ENCODE data around the gene GPR137. TPM values are rescaled to one million over a fixed set of nuclear protein-coding genes. Genes with fewer than 3 reads are reported as not detected.
"Not testable (repeated sequence)": the region's sequence is repeated elsewhere in the genome, so short reads cannot be mapped to it uniquely, and the experiment has no call there.

GPR137 gene
- total RNA-seq, 4 donors from 2014 or later = 12.5 to 25.7 (median 20.0) TPM

- Histone ChIP-seq H3K4me1 (peaks cover 0 to 23% (median 10%) of the 10 kb centered on the region in 4 donors), H3K27ac (peak overlapping the region in 1 of 4 donors; percentile 40), H3K27me3 (no peaks in the 10 kb centered on the region), H3K9me3 (no peaks in the 10 kb centered on the region), H3K36me3 (peaks cover 0 to 41% (median 11%) of the 10 kb centered on the region in 3 donors), H3K4me3 (no peak overlapping the region)
- WGBS, 2 donors = 82 to 89% methylated on average over 5 of the region's 5 CpGs
- no peak for DNase-seq (ENCODE audit: low spot score in 2 of 2)
- no peak for TF ChIP-seq EP300 (IDR thresholded peaks at IDR 0.05)
- TF ChIP-seq, protein P1, sequence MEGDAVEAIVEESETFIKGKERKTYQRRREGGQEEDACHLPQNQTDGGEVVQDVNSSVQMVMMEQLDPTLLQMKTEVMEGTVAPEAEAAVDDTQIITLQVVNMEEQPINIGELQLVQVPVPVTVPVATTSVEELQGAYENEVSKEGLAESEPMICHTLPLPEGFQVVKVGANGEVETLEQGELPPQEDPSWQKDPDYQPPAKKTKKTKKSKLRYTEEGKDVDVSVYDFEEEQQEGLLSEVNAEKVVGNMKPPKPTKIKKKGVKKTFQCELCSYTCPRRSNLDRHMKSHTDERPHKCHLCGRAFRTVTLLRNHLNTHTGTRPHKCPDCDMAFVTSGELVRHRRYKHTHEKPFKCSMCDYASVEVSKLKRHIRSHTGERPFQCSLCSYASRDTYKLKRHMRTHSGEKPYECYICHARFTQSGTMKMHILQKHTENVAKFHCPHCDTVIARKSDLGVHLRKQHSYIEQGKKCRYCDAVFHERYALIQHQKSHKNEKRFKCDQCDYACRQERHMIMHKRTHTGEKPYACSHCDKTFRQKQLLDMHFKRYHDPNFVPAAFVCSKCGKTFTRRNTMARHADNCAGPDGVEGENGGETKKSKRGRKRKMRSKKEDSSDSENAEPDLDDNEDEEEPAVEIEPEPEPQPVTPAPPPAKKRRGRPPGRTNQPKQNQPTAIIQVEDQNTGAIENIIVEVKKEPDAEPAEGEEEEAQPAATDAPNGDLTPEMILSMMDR (IDR thresholded peaks at IDR 0.05) = no peak
- TF ChIP-seq POLR2A (IDR thresholded peaks at IDR 0.05) = no peak
Observed at GRCh38 chr11:64321533-64321932, 35.9 kb downstream of the GPR137 start.

GRCh38 chr11:64322925-64323260, 37.2 kb downstream of the GPR137 start:
- 45 to 69% methylated on average over 2 to 7 of the region's 7 CpGs for WGBS, 2 donors
- DNase-seq (ENCODE audit: low spot score in 2 of 2) = no peak
- Histone ChIP-seq H3K9me3 (peaks cover 0 to 5% (median 0%) of the 10 kb centered on the region in 4 donors), H3K4me3 (no peak overlapping the region), H3K27me3 (no peaks in the 10 kb centered on the region), H3K4me1 (peaks cover 0 to 18% (median 7%) of the 10 kb centered on the region in 4 donors), H3K27ac (no peak overlapping the region), H3K36me3 (peaks cover 0 to 41% (median 11%) of the 10 kb centered on the region in 3 donors)
- TF ChIP-seq EP300 (IDR thresholded peaks at IDR 0.05) (no peak), POLR2A (IDR thresholded peaks at IDR 0.05) (no peak)
- TF ChIP-seq, protein P1 (IDR thresholded peaks at IDR 0.05) = no peak

- DNase-seq (ENCODE audit: low spot score in 2 of 2) = no peak
- peaks cover 0 to 5% (median 0%) of the 10 kb centered on the region in 4 donors for H3K9me3 ChIP-seq
- 34 to 57% methylated on average over 5 of the region's 5 CpGs for WGBS, 2 donors
- no peaks in the 10 kb centered on the region for H3K27me3 ChIP-seq
- no peak for TF ChIP-seq EP300 (IDR thresholded peaks at IDR 0.05)
- H3K4me1 ChIP-seq = peaks cover 0 to 18% (median 7%) of the 10 kb centered on the region in 4 donors
- H3K36me3 ChIP-seq = peaks cover 0 to 41% (median 11%) of the 10 kb centered on the region in 3 donors
- no peak overlapping the region for H3K4me3 ChIP-seq
- H3K27ac ChIP-seq = no peak overlapping the region
Observed at GRCh38 chr11:64323373-64323772, 37.7 kb downstream of the GPR137 start.

DNA sequence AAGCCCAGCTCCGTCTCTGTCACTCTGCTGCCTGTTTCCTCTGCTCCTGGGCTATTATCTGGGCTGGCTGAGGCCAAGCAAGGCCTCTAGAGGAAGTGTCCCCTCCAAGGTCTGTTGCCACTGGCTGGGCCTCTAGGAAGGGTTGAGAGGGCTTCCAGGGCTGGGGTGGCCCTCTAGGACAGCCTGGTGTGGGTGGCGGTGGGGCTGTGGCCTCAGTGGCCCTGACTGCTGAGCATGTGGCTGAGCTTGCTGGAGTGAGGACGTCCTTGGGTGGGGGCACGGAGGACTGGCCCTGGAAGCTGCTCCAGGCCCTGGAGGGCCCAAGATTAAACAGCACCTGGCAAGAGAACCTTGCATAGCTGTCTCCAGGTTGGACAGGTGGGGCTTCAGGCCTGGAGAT, 38.3 kb downstream of the GPR137 start:
- H3K4me1 ChIP-seq = peaks cover 0 to 16% (median 5%) of the 10 kb centered on the region in 4 donors
- not testable (repeated sequence) for DNase-seq (ENCODE audit: low spot score in 2 of 2); H3K27ac ChIP-seq; H3K27me3 ChIP-seq; H3K9me3 ChIP-seq; H3K4me3 ChIP-seq
- WGBS, 2 donors = 72 to 78% methylated on average over 4 of the region's 4 CpGs
- peaks cover 0 to 41% (median 11%) of the 10 kb centered on the region in 3 donors for H3K36me3 ChIP-seq

- H3K4me3 ChIP-seq = no peak overlapping the region
- H3K36me3 ChIP-seq = peaks cover 0 to 34% (median 11%) of the 10 kb centered on the region in 3 donors
- H3K27me3 ChIP-seq = no peaks in the 10 kb centered on the region
- peaks cover 0 to 5% (median 0%) of the 10 kb centered on the region in 4 donors for H3K9me3 ChIP-seq
- H3K4me1 ChIP-seq = peaks cover 0 to 16% (median 2%) of the 10 kb centered on the region in 4 donors
- 80% methylated on average over 11 of the region's 11 CpGs for WGBS, 2 donors
- no peak for DNase-seq (ENCODE audit: low spot score in 2 of 2)
- no peak overlapping the region for H3K27ac ChIP-seq
- TF ChIP-seq POLR2A (IDR thresholded peaks at IDR 0.05) = no peak
- no peak for TF ChIP-seq EP300 (IDR thresholded peaks at IDR 0.05)
- TF ChIP-seq, protein P1 (IDR thresholded peaks at IDR 0.05) = no peak
Observed at GRCh38 chr11:64324692-64325469, 39.2 kb downstream of the GPR137 start.

- Histone ChIP-seq H3K4me1 (peaks cover 0 to 32% (median 10%) of the 10 kb centered on the region in 4 donors), H3K4me3 (no peak overlapping the region), H3K36me3 (peaks cover 0 to 11% (median 0%) of the 10 kb centered on the region in 3 donors), H3K9me3 (peaks cover 0 to 5% (median 0%) of the 10 kb centered on the region in 4 donors), H3K27ac (no peak overlapping the region), H3K27me3 (no peaks in the 10 kb centered on the region)
- no peak for DNase-seq (ENCODE audit: low spot score in 2 of 2)
- 91 to 94% methylated on average over 2 of the region's 2 CpGs for WGBS, 2 donors
- TF ChIP-seq EP300 (IDR thresholded peaks at IDR 0.05) (no peak), POLR2A (IDR thresholded peaks at IDR 0.05) (no peak)
- TF ChIP-seq, protein P1 (IDR thresholded peaks at IDR 0.05) = no peak
Observed at GRCh38 chr11:64327375-64327774, 41.7 kb downstream of the GPR137 start.

All from tibial nerve (tissue), 4 donors.